IPS DF 4.7 (cell line): ENCODE measurements around the gene SPATA17.
"Not testable (repeated sequence)": the region's sequence is repeated elsewhere in the genome, so short reads cannot be mapped to it uniquely, and the experiment has no call there.

Experiments
- DNase-seq: peaks from one replicate; pipeline ENCODE4 v3.0.0-alpha.2; 2013; ENCODE audit warnings: low spot score; ENCODE audit errors: extremely low read depth

The SPATA17 gene

DNA sequence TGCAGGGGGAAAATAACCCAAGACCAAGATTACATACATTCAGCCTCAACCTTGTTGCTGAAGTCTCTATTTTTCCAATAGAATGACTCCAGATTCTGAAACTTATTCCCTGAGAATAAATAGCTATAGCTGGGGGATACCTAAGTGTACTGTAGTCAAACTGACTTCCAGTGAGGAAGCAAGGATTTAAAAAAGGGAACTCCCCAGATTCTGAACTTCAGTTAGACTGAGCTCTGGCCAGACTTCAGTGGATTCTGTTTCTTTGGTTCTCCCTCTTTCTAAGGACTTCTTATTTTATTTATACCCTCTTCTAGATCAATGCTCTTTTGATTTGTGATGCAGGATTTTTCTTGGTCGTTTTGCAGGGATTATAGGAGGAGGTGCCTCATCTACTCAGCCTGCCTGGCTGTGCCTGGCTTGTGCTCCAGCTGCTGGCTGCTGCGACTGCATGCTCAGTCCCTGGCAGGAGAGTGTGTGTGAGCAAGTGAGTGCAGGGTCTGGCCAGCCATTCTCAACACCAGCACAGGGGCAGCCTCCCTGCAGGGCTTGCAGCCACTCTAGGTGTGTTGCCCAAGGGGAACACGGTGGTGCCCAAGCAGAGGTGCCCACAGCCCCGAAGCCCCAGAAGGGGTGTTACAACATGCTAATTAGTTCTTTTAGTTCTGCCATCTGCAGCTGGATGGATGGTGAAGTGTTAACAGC lies 43.0 kb downstream of the SPATA17 start:
- DNase-seq = no peak

- DNase-seq = no peak
Observed at GRCh38 chr1:217681806-217682205, 50.7 kb downstream of the SPATA17 start.

- DNase-seq = no peak
Observed at GRCh38 chr1:217687511-217687910, 56.4 kb downstream of the SPATA17 start.

DNA sequence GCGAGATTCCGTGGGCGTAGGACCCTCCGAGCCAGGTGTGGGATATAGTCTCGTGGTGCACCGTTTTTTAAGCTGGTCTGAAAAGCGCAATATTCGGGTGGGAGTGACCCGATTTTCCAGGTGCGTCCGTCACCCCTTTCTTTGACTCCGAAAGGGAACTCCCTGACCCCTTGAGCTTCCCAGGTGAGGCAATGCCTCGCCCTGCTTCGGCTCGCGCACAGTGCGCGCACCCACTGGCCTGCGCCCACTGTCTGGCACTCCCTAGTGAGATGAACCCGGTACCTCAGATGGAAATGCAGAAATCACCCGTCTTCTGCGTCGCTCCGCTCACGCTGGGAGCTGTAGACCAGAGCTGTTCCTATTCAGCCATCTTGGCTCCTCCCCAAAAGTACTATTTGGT lies 65.0 kb downstream of the SPATA17 start:
- not testable (repeated sequence) for DNase-seq

DNA sequence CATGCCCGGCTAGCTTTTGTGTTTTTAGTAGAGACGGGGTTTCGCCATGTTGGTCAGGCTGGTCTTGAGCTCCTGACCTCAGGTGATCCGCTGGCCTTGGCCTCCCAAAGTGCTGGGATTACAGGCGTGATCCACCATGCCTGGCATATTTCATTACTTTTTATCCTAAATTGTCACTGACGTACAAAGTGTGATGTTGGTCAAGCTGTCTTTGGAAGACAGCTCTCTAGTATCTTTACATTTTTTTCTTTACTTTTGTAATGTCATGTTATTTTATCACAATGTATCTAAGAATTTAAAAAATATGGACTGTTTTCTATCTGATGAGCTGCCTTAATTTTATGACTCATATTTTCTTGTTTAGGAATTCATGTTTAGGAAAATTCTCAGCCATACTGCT lies 72.2 kb downstream of the SPATA17 start:
- DNase-seq = no peak

- no peak for DNase-seq
Observed at GRCh38 chr1:217712925-217713597, 81.9 kb downstream of the SPATA17 start.

- DNase-seq = no peak
Observed at GRCh38 chr1:217715681-217716080, 84.5 kb downstream of the SPATA17 start.

- DNase-seq = no peak
Observed at GRCh38 chr1:217717959-217718358, 86.8 kb downstream of the SPATA17 start.

GRCh38 chr1:217718873-217719272 lies 87.7 kb downstream of the SPATA17 start:
- DNase-seq = no peak

- DNase-seq = no peak
Observed at GRCh38 chr1:217721692-217722091, 90.5 kb downstream of the SPATA17 start.

- no peak for DNase-seq
Observed at GRCh38 chr1:217734973-217735372, 103.8 kb downstream of the SPATA17 start.

DNA sequence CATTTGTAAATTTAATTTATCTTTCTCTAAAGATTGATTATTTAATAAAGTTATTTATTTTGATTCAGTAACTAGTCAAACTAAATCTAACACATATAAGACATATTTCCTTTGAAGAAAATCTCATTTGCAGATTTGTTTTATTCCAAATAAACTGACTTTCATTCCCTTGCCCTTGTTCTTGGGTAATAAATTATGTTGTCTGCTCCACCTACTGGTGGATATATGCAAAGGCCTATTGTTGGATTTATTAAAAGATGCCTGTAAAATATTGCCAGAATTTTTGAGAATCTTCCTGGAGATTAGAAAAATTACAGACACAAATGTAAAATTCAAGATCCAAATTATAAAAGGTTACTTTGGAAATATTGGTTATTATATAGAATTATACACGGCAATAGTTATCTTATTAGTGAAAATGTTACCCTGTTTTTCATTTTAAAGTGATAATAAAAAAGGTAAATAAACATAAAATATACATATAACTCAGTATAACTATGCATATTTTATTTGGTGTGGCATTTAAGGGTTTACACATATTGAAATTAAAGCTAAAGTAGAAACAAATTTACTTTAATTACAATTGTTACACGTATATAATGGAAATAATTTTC lies 116.1 kb downstream of the SPATA17 start:
- no peak for DNase-seq

GRCh38 chr1:217769768-217770167 lies 138.6 kb downstream of the SPATA17 start:
- DNase-seq = no peak

GRCh38 chr1:217770918-217771317 lies 139.8 kb downstream of the SPATA17 start:
- DNase-seq = no peak

DNA sequence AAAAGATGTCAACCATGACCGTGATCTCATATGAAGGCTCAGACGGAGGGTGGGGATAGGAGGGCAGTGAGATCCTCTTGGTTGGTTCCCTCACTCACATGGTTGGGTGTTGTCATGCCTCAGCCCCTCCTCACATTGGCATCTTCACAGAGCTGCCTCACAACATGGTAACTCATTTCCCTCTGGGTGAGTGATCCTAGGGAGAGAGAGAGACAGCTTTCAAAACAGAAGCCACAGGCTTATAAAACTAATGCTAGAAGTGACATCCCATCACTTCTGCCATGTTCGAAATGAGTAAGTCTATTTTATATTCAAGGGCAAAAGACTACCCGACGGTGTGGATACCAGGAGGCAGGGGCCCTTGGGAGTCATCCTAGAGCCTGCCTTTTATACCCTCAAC lies 145.5 kb downstream of the SPATA17 start:
- no peak for DNase-seq

DNA sequence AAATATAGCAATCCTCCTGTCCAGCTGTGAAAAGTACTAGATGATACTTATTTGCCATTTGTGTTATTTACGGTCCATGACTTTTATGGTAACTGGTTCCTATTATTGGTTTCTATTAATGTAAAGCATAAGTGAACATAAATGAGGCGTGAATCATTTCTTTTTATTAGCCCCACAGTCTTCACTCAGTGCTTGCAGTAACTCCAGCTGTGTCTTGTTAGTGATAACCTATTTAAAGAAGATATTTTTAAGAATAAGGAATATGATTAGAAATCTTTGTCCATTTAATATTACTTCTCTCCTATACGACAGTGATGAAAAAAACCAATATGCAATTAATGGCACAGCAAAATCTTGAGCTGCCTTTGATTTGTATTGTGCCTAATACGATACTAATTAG lies 149.9 kb downstream of the SPATA17 start:
- DNase-seq = no peak

DNA sequence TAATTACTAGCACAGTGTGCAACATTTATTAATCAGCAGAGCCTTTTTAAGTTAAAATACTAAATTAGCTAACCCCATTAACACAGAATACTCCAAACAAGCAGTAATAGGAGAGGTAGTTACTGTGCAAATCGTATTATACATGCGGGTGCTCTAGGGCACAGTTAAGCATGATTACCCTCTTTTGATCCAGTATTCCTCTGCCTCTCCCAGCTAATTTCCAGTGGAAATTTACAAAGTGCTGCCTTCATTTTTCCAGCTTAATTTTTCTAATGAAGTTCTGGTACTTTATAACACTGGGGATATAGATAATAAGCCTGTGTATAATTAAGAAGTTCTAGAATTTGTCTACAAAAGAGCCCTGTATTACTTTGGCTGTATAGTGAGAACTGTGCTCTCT lies 159.9 kb downstream of the SPATA17 start:
- no peak for DNase-seq

DNA sequence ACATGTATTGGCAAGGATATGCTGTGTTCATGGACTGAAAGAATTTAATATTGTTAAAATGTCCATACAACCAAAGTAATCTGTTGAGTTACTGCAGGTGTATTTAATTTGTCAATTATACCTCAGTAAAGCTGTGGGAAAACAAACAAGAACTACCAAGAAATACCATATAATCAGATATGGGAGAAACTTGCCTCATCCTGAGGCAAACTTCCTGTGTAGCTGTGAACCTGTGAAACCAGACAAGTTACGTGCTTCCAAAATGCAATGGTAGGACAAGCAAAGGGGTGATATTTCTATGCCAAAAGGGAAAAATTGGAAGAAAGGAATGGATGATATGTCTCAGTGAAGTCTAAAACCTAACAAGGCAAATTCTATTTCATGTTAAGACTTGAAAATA lies 174.6 kb downstream of the SPATA17 start:
- no peak for DNase-seq

DNA sequence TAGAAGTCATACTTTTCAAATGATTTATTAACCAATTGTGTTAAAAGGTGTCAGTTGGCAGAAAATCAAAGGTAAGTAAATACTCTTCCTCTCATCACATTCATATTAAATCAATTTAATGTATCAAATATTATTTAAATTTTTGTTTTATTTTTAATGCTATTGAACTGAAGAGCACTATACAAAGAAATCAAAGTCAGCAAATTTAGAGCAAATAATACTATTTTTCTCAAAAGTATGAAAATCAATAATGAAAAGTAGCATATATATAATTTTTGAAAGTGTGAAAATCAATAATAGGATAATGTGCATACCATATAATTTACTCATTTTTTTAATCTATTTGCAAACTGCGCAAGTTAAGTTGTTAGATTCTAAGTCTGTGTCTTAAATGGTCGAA lies 181.0 kb downstream of the SPATA17 start:
- no peak for DNase-seq

- no peak for DNase-seq
Observed at GRCh38 chr1:217813031-217813430, 181.9 kb downstream of the SPATA17 start.

- DNase-seq = no peak
Observed at GRCh38 chr1:217837691-217838090, 206.5 kb downstream of the SPATA17 start.

DNA sequence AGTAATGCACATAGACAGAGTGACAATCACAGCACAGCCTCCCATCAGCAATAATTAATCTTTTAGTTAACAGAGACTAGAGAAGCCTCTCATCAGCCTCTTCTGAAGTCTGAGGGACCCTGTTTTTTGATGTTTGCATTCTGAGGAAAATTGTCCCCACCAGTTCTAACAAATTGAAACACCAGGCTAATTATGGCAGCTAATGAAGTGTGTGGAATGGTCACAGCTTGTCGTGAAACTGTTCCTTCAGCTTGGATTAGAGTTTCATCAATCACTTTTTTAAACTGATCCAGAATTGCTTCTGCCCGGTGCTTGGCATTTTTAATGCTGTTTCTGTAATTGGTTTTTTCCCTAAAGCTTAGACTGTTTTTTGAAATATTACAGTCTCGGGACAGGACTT lies 208.0 kb downstream of the SPATA17 start:
- DNase-seq = no peak

DNA sequence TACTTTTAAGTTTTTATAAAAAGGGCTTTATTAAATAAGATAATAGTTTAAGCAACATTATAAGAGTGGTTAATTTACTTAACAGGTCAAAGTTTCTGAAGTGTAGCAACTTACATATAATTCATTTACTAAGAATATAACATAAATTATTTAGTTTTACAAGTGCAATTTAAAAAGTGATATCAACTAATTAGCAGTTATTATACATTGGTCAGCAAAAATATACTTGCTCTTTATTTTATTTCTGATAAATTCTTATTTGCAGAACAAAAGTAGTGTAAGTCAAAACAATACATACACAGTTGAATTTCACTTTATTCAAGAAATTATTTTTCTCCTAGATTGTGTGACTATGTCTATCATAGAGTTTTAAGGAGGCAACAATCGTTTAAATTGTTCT lies 215.6 kb downstream of the SPATA17 start:
- DNase-seq = no peak
